H1 (cell line): Measurements from ENCODE around the gene BCAR3. TPM values are rescaled to one million over a fixed set of nuclear protein-coding genes. Genes with fewer than 3 reads are reported as not detected.
"Not testable (repeated sequence)": the region's sequence is repeated elsewhere in the genome, so short reads cannot be mapped to it uniquely, and the experiment has no call there.

ENCODE experiments used
- CTCF ChIA-PET: fragments of 300-600 bp; sonication (Branson Sonifier 250); formaldehyde crosslinking; loops from one replicate; lab custom pipeline; 2021; ENCODE audit not compliant: partially characterized antibody; lab: Charles Lee
- POLR2A ChIA-PET: fragments of 300-600 bp; sonication (Branson Sonifier 250); formaldehyde crosslinking; loops from one replicate; lab custom pipeline; 2021; ENCODE audit warnings: inconsistent platforms; ENCODE audit not compliant: partially characterized antibody; lab: Charles Lee
- DNase-seq, 2 experiments: peaks; one replicate each; pipeline versions ENCODE4 v3.0.0 to v3.0.0-alpha.2; 2010 to 2022; ENCODE audit warnings: low spot score in 2 of 2, low read depth in 1 of 2, mixed read lengths in 1 of 2
- FAIRE-seq: peaks from 2 replicates; lab custom pipeline; 2011; peaks lifted over from hg19 to GRCh38; lab: Jason Lieb, UNC
- H2AFZ ChIP-seq: 2 replicates; pipeline ENCODE4 v1.8.1; 2012; ENCODE audit warnings: low read length, inconsistent platforms
- H2AK5ac ChIP-seq: 2 replicates; pipeline ENCODE4 v1.6.1; 2013; ENCODE audit warnings: low read depth, low read length
- H2BK120ac ChIP-seq: replicated peaks from 2 replicates; pipeline ENCODE3; 2013; ENCODE audit warnings: low read depth, low read length, inconsistent platforms
- H2BK12ac ChIP-seq: 2 replicates; pipeline ENCODE4 v1.6.1; 2013; ENCODE audit warnings: low read depth, low read length
- H2BK15ac ChIP-seq: 2 replicates; pipeline ENCODE4 v1.6.1; 2013; ENCODE audit warnings: low read length
- H2BK20ac ChIP-seq: 2 replicates; pipeline ENCODE4 v1.6.1; 2013; ENCODE audit warnings: low read length
- H2BK5ac ChIP-seq: 2 replicates; pipeline ENCODE4 v1.6.1; 2013; ENCODE audit warnings: low read depth, low read length
- H3K14ac ChIP-seq: 2 replicates; pipeline ENCODE4 v1.6.1; 2013; ENCODE audit warnings: inconsistent platforms; ENCODE audit not compliant: insufficient read length
- H3K18ac ChIP-seq: 2 replicates; pipeline ENCODE4 v1.6.1; 2013; ENCODE audit warnings: low read length; ENCODE audit errors: extremely low read depth
- H3K23ac ChIP-seq: 2 replicates; pipeline ENCODE4 v1.6.1; 2013; ENCODE audit warnings: inconsistent platforms; ENCODE audit not compliant: insufficient read length
- H3K23me2 ChIP-seq: 2 replicates; pipeline ENCODE4 v1.6.1; 2013; ENCODE audit warnings: low read depth, low read length
- H3K27ac ChIP-seq: 2 replicates; pipeline ENCODE4 v1.6.1; 2011; ENCODE audit warnings: low read depth, low read length, inconsistent platforms
- H3K27me3 ChIP-seq, 4 experiments: replicated peaks in 1 of 4; 1 replicate in 1 of 4; 2 replicates in 3 of 4; pipeline versions ENCODE4 v1.6.1 to v1.8.1; 2011 to 2013; ENCODE audit warnings: low read length in 3 of 4, mild to moderate bottlenecking in 3 of 4, inconsistent platforms in 2 of 4, mixed read lengths in 2 of 4, moderate library complexity in 1 of 4; ENCODE audit not compliant: control insufficient read depth in 3 of 4, insufficient read depth in 3 of 4; ENCODE audit errors: extremely low read depth in 1 of 4
- H3K36me3 ChIP-seq, 4 experiments: 2 replicates each; pipeline versions ENCODE4 v1.6.1 to v1.8.1; 2011 to 2013; ENCODE audit warnings: mild to moderate bottlenecking in 4 of 4, low read length in 3 of 4, moderate library complexity in 2 of 4, control low read depth in 1 of 4, inconsistent platforms in 1 of 4; ENCODE audit not compliant: insufficient read depth in 4 of 4, control insufficient read depth in 2 of 4
- H3K4ac ChIP-seq: replicated peaks from 2 replicates; pipeline ENCODE3; 2013; ENCODE audit warnings: low read length, low read depth, mixed read lengths, inconsistent platforms; ENCODE audit not compliant: insufficient read length
- H3K4me1 ChIP-seq, 4 experiments: replicated peaks in 1 of 4; 1 replicate in 1 of 4; 2 replicates in 3 of 4; pipeline versions ENCODE4 v1.6.1 to v1.8.1; 2011 to 2013; ENCODE audit warnings: low read length in 3 of 4, inconsistent platforms in 2 of 4, mixed read lengths in 1 of 4; ENCODE audit not compliant: insufficient read depth in 4 of 4, control insufficient read depth in 3 of 4
- H3K4me2 ChIP-seq, 2 experiments: 2 replicates each; pipeline versions ENCODE4 v1.6.1 to v1.8.1; 2011 to 2013; ENCODE audit warnings: low read depth in 2 of 2, low read length in 2 of 2, control low read depth in 1 of 2, inconsistent platforms in 1 of 2, mild to moderate bottlenecking in 1 of 2; ENCODE audit not compliant: insufficient read depth in 1 of 2
- H3K4me3 ChIP-seq, 4 experiments: fragments of 200-600, 300-600 bp in 1 of 4; sonication (generic), shearing (Covaris generic), sonication (Bioruptor Twin) in 1 of 4; 2 replicates each; pipeline versions ENCODE4 v1.5.1 to v1.8.1; 2011 to 2016; ENCODE audit warnings: low read length in 4 of 4, low read depth in 3 of 4, control low read depth in 2 of 4, inconsistent platforms in 2 of 4, mild to moderate bottlenecking in 2 of 4, mixed read lengths in 1 of 4, moderate library complexity in 1 of 4; ENCODE audit not compliant: insufficient read depth in 2 of 4; ENCODE audit errors: extremely low read depth in 1 of 4
- H3K56ac ChIP-seq: replicated peaks from 2 replicates; pipeline ENCODE3; 2013; ENCODE audit warnings: low read depth, mild to moderate bottlenecking, mixed read lengths, low read length, inconsistent platforms; ENCODE audit not compliant: insufficient read length
- H3K79me1 ChIP-seq: 2 replicates; pipeline ENCODE4 v1.6.1; 2013; ENCODE audit warnings: low read depth, low read length, control low read depth
- H3K79me2 ChIP-seq, 2 experiments: 2 replicates each; pipeline versions ENCODE4 v1.6.1 to v1.8.1; 2012 to 2013; ENCODE audit warnings: low read length in 2 of 2, mild to moderate bottlenecking in 2 of 2, inconsistent platforms in 1 of 2; ENCODE audit not compliant: insufficient read depth in 2 of 2, control insufficient read depth in 1 of 2
- H3K9ac ChIP-seq, 4 experiments: replicated peaks in 1 of 4; 1 replicate in 1 of 4; 2 replicates in 3 of 4; pipeline versions ENCODE4 v1.6.1 to v1.8.1; 2011 to 2013; ENCODE audit warnings: low read depth in 3 of 4, low read length in 3 of 4, control low read depth in 2 of 4, mild to moderate bottlenecking in 2 of 4, moderate library complexity in 2 of 4, inconsistent platforms in 1 of 4; ENCODE audit errors: extremely low read depth in 1 of 4
- H3K9me3 ChIP-seq, 2 experiments: 2 replicates each; pipeline versions ENCODE4 v1.6.1 to v1.8.1; 2012 to 2013; ENCODE audit warnings: mild to moderate bottlenecking in 2 of 2, moderate library complexity in 2 of 2, control low read depth in 1 of 2, inconsistent platforms in 1 of 2, low read depth in 1 of 2, low read length in 1 of 2, mixed read lengths in 1 of 2; ENCODE audit not compliant: insufficient read depth in 2 of 2
- H4K20me1 ChIP-seq, 2 experiments: replicated peaks in 1 of 2; 2 replicates each; pipeline versions ENCODE3 to v1.8.1; 2011 to 2013; ENCODE audit warnings: inconsistent platforms in 2 of 2, low read length in 2 of 2, mild to moderate bottlenecking in 1 of 2; ENCODE audit not compliant: insufficient read depth in 2 of 2, control insufficient read depth in 1 of 2
- H4K5ac ChIP-seq: 2 replicates; pipeline ENCODE4 v1.6.1; 2013; ENCODE audit warnings: low read length, low read depth, mixed read lengths, inconsistent platforms; ENCODE audit not compliant: insufficient read length
- H4K8ac ChIP-seq: 2 replicates; pipeline ENCODE4 v1.8.0; 2013; ENCODE audit warnings: mild to moderate bottlenecking, moderate library complexity, low read length, inconsistent platforms; ENCODE audit not compliant: insufficient read depth; ENCODE audit errors: extremely low read depth
- H4K91ac ChIP-seq: replicated peaks from 2 replicates; pipeline ENCODE3; 2013; ENCODE audit warnings: low read length, mixed read lengths, inconsistent platforms; ENCODE audit not compliant: insufficient read length
- WGBS, 2 experiments: shearing (Covaris generic) in 1 of 2; methylation state at CpG; one replicate each; pipeline versions ENCODE4 v1.1.6 to v1.1.7; 2013 to 2015; ENCODE audit warnings: low lambda C conversion rate in 2 of 2, mixed read lengths in 2 of 2, inconsistent platforms in 1 of 2, low coverage in 1 of 2, missing lambda C conversion rate in 1 of 2; ENCODE audit not compliant: insufficient replicate concordance in 2 of 2, insufficient coverage in 1 of 2, insufficient read length in 1 of 2; ENCODE audit errors: extremely low coverage in 1 of 2, missing lambda C conversion rate in 1 of 2; 5-methylcytosine and 5-hydroxymethylcytosine counted together
- polyA plus RNA-seq, 7 experiments: library from polyadenylated mRNA; depleted of rRNA in 3 of 7; stranded (reverse) in 5 of 7; unstranded in 2 of 7; fragments of >200 nt in 5 of 7; fragments of 200-250 nt in 2 of 7; gene quantifications; 1 replicate in 5 of 7; 2 replicates in 1 of 7; 4 replicates in 1 of 7; pipeline versions ENCODE4 v1.2.1 to v1.2.3, GENCODE V29; 2011 to 2013; ENCODE audit warnings: missing spikeins in 2 of 7, mixed read lengths in 2 of 7
- total RNA-seq: library from RNA; stranded (reverse); fragmentation: NEBNext Ultra II Directional; extraction: Animal tissue kit (Norgen Biotek cat#: 25700); gene quantifications from 2 replicates; pipeline ENCODE4 v1.2.1, GENCODE V29; 2021

Gene BCAR3
- total and polyA plus RNA-seq, 2 of the 8 experiments (the other 6 are each of a cell fraction or from before 2014, with no cell fraction given): 5.6 to 9.2 TPM

- H3K4ac ChIP-seq, H4K8ac ChIP-seq, H3K9me3 ChIP-seq, H3K27me3 ChIP-seq, H3K14ac ChIP-seq, H3K23me2 ChIP-seq, H2BK120ac ChIP-seq, DNase-seq, H2BK5ac ChIP-seq, H3K56ac ChIP-seq, H2AFZ ChIP-seq, H3K23ac ChIP-seq, H2BK20ac ChIP-seq, FAIRE-seq, H4K5ac ChIP-seq, H3K27ac ChIP-seq, H3K79me1 ChIP-seq, H3K4me3 ChIP-seq, H3K18ac ChIP-seq, H3K36me3 ChIP-seq, H3K4me1 ChIP-seq, H2AK5ac ChIP-seq, H2BK15ac ChIP-seq, H3K4me2 ChIP-seq, H3K9ac ChIP-seq, H2BK12ac ChIP-seq, H4K20me1 ChIP-seq, H3K79me2 ChIP-seq, H4K91ac ChIP-seq: not testable (repeated sequence)
- POLR2A ChIA-PET: interaction anchor here (1.9 kb wide), 1 partner anchor 17 kb away, joined by 6 read pairs; the partner anchor contains the start of gene BCAR3
- 94% methylated on average over 13 of the region's 13 CpGs; no CpG with 5 or more reads in 1 of the 2 experiments for WGBS, 2 experiments
- CTCF ChIA-PET: interaction anchor here (0.9 to 3.3 kb wide), 7 partner anchors 10 to 117 kb away, joined by 3 to 10 read pairs (median 5); no protein-coding TSS in a partner anchor
Measured at GRCh38 chr1:93697566-93697965, 15.9 kb upstream of the BCAR3 start.
